CD4-positive, alpha-beta T cell (primary cell): ENCODE measurements around the gene AP4E1. TPM values are rescaled to one million over a fixed set of nuclear protein-coding genes. Genes with fewer than 3 reads are reported as not detected.

ENCODE experiments used
- ATAC-seq: fragments of 200-7000 bp; cut with Tn5 transposase; one replicate; pipeline ENCODE4 v1.10.0; 2022; ENCODE audit warnings: mild to moderate bottlenecking; ENCODE audit not compliant: poor library complexity
- CTCF ChIA-PET: fragments of 350-600 bp; sonication (Branson Sonifier 250); formaldehyde crosslinking; loops from one replicate; lab custom pipeline; 2021; ENCODE audit warnings: antibody characterized with exemption, inconsistent platforms; lab: Charles Lee
- POLR2A ChIA-PET: fragments of 350-600 bp; sonication (Branson Sonifier 250); formaldehyde crosslinking; loops from one replicate; lab custom pipeline; 2021; ENCODE audit warnings: antibody characterized with exemption, inconsistent platforms; lab: Charles Lee
- DNase-seq, 14 experiments: peaks; one replicate each; pipeline ENCODE4 v3.0.0-alpha.2; 2013 to 2020; ENCODE audit warnings: mixed read lengths in 2 of 14
- H3K27ac ChIP-seq, 2 donors: one replicate each; pipeline versions ENCODE4 v1.5.1 to v1.7.0; 2013; ENCODE audit warnings: low read length in 2 of 2, low read depth in 1 of 2, mild to moderate bottlenecking in 1 of 2
- H3K27me3 ChIP-seq, 2 experiments: 1 replicate in 1 of 2; 2 replicates in 1 of 2; pipeline versions ENCODE4 v1.6.1 to v1.7.0; 2013; ENCODE audit warnings: low read length in 2 of 2, control low read depth in 1 of 2, mild to moderate bottlenecking in 1 of 2, moderate library complexity in 1 of 2; ENCODE audit not compliant: insufficient read depth in 2 of 2, control insufficient read depth in 1 of 2
- H3K36me3 ChIP-seq: one replicate; pipeline ENCODE4 v1.6.1; 2013; ENCODE audit warnings: low read length, control low read depth; ENCODE audit not compliant: insufficient read depth
- H3K4me1 ChIP-seq: one replicate; pipeline ENCODE4 v1.6.1; 2013; ENCODE audit warnings: low read length, control low read depth; ENCODE audit not compliant: insufficient read depth
- H3K4me3 ChIP-seq: one replicate; pipeline ENCODE4 v1.5.1; 2013; ENCODE audit warnings: mild to moderate bottlenecking, low read length, moderate library complexity
- H3K9me3 ChIP-seq, 2 experiments: 1 replicate in 1 of 2; 2 replicates in 1 of 2; pipeline versions ENCODE4 v1.6.1 to v1.7.0; 2013; ENCODE audit warnings: low read length in 2 of 2, mild to moderate bottlenecking in 2 of 2, control low read depth in 1 of 2, moderate library complexity in 1 of 2; ENCODE audit not compliant: control insufficient read depth in 1 of 2, insufficient read depth in 1 of 2
- H3K27ac Mint-ChIP-seq: one replicate; pipeline ENCODE4 v1.8.0; 2020; ENCODE audit warnings: mixed read lengths
- H3K27me3 Mint-ChIP-seq: one replicate; pipeline ENCODE4 v1.8.0; 2021; ENCODE audit warnings: mixed read lengths
- H3K36me3 Mint-ChIP-seq: one replicate; pipeline ENCODE4 v1.8.0; 2021; ENCODE audit warnings: low read depth, mixed read lengths
- H3K4me1 Mint-ChIP-seq: one replicate; pipeline ENCODE4 v1.8.0; 2021; ENCODE audit warnings: low read depth, mixed read lengths
- H3K4me3 Mint-ChIP-seq: one replicate; pipeline ENCODE4 v1.8.0; 2020; ENCODE audit warnings: mild to moderate bottlenecking, mixed read lengths
- H3K9me3 Mint-ChIP-seq: one replicate; pipeline ENCODE4 v1.8.0; 2020; ENCODE audit warnings: mixed read lengths
- intact Hi-C, 2 experiments: fragments of 100-400 bp; cut with DNase I in 1 of 2; cut with micrococcal nuclease in 1 of 2; formaldehyde crosslinking; loops; one replicate each; pipeline versions ENCODE4 v1.15.1 to v1.9.0; 2023 to 2025; cut with DNase I, micrococcal nuclease
- total RNA-seq, 174 experiments: library from RNA in 2 of 174; stranded (reverse) in 2 of 174; gene quantifications; one replicate each; pipeline ENCODE4 v1.2.3 and lab custom pipeline; 2021 to 2026
- TF ChIP-seq, protein P1 (sequence below): fragments of 200-600 bp; IDR thresholded peaks from one replicate; pipeline ENCODE4 v1.8.0; 2022; ENCODE audit warnings: antibody characterized with exemption, mild to moderate bottlenecking

Gene AP4E1
- total RNA-seq, 2 experiments from 2014 or later, result 6.3 to 6.6 TPM

DNA sequence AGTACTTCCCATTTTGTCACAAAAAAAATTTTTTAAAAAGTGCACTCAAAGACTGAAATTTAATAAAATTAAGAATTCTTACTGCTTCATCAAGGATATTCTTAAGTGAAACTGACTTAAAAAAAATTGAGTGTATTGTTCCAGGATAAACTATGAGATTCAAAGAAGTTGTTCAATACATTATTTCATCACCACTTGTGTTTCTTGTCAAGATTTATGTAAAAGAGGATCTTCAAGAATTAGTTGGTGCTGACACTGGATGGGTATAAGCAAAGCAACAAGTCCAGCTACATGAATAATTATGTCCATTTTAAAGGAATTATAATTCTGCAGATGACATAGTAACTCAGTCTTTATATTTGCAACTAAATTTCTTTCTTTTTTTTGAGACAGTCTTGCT, 4.3 kb upstream of the AP4E1 start:
- Histone ChIP-seq H3K4me3 (no peak overlapping the region), H3K4me1 (peaks cover 5% of the 10 kb centered on the region), H3K9me3 (no peaks in the 10 kb centered on the region), H3K36me3 (no peaks in the 10 kb centered on the region), H3K27me3 (no peaks in the 10 kb centered on the region), H3K27ac (no peak overlapping the region)
- ATAC-seq (no peak), DNase-seq (no peak)
- no peaks in the 10 kb centered on the region for H3K27me3 Mint-ChIP-seq
- peaks cover 9% of the 10 kb centered on the region for H3K4me1 Mint-ChIP-seq
- H3K4me3 Mint-ChIP-seq, result no peak overlapping the region
- ChIA-PET CTCF (interaction anchor here (1.4 to 2.1 kb wide), 2 partner anchors 18 to 27 kb away, joined by 3 to 12 read pairs; no protein-coding TSS in a partner anchor), POLR2A (no interaction called here)
- TF ChIP-seq, protein P1, sequence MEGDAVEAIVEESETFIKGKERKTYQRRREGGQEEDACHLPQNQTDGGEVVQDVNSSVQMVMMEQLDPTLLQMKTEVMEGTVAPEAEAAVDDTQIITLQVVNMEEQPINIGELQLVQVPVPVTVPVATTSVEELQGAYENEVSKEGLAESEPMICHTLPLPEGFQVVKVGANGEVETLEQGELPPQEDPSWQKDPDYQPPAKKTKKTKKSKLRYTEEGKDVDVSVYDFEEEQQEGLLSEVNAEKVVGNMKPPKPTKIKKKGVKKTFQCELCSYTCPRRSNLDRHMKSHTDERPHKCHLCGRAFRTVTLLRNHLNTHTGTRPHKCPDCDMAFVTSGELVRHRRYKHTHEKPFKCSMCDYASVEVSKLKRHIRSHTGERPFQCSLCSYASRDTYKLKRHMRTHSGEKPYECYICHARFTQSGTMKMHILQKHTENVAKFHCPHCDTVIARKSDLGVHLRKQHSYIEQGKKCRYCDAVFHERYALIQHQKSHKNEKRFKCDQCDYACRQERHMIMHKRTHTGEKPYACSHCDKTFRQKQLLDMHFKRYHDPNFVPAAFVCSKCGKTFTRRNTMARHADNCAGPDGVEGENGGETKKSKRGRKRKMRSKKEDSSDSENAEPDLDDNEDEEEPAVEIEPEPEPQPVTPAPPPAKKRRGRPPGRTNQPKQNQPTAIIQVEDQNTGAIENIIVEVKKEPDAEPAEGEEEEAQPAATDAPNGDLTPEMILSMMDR, result no peak
- no peak overlapping the region for H3K27ac Mint-ChIP-seq
- intact Hi-C loops, result loop anchor here in 1 of 2 experiments (2.0 to 10.0 kb wide), 2 partner anchors 1279 to 1745 kb away; partner anchors contain the start of genes DTWD1 and FAM227B
- H3K9me3 Mint-ChIP-seq, result no peaks in the 10 kb centered on the region
- peaks cover 24% of the 10 kb centered on the region for H3K36me3 Mint-ChIP-seq

DNA sequence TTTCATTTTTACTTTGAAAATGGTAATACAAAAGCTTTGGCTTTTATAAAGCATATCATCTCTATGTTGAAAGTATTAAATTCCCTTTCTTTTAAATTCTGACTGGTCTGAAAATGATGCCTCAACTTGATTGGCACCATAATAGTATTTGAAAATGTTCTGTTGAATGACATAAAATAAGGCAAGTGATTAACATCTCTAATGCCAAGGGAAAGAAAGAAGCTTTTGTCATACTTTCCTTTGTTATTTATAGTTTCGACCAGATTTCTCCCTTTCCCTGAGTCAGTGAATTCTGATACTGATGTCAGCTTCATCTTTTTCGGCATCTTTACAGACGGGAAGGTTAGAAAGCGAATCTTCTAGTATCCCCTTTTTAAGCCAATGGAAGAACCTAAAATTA, 3.4 kb upstream of the AP4E1 start:
- Histone ChIP-seq H3K4me1 (peaks cover 13% of the 10 kb centered on the region), H3K27ac (no peak overlapping the region), H3K27me3 (no peaks in the 10 kb centered on the region), H3K9me3 (no peaks in the 10 kb centered on the region), H3K4me3 (no peak overlapping the region), H3K36me3 (no peaks in the 10 kb centered on the region)
- ChIA-PET POLR2A (interaction anchor here (1.1 kb wide), 1 partner anchor 550 kb away, joined by 4 read pairs; no protein-coding TSS in a partner anchor), CTCF (interaction anchor here (1.4 to 2.1 kb wide), 2 partner anchors 19 to 28 kb away, joined by 3 to 12 read pairs; no protein-coding TSS in a partner anchor)
- Mint-ChIP-seq H3K4me3 (no peak overlapping the region), H3K27me3 (no peaks in the 10 kb centered on the region), H3K36me3 (peaks cover 25% of the 10 kb centered on the region), H3K9me3 (no peaks in the 10 kb centered on the region), H3K27ac (no peak overlapping the region), H3K4me1 (peaks cover 11% of the 10 kb centered on the region)
- ATAC-seq (no peak), DNase-seq (no peak)
- intact Hi-C loops, result loop anchor here (2.0 to 10.0 kb wide), 5 partner anchors 138 to 1746 kb away; partner anchors contain the start of genes SPPL2A (in 2 of the 2), DTWD1 (in 1 of the 2) and FAM227B (in 1 of the 2)
- TF ChIP-seq, protein P1, result no peak

DNA sequence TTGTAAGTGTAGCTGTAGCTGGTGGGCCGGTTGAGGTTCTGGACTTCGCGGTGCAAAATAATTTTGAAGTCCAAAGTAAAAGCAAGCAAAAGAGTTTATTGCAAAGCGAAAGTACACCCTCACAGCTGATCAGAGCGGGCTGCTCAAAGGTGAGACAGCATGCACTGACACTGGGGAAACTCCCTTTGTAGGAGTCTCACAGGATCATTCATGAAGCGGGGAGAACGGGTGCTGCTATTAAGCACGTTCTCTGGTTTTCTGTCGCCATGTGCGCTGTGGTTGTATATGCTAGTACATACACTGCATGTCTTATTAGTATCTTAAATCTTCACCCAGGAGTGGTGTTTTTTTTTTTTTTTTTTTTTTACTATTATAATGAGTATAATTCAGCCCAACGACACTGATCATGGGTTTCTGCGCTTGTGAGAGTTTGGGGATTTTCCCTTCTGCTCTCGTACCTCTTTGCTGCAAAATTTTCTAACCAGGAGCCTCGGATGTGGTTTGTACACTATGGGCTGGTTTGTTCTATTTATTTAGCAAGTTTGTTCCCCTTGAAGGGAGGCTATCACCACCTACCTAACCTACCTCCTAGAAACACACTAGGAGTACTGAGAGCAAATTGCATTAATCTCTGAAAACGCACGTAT, 1.4 kb upstream of the AP4E1 start:
- peak overlapping the region; percentile 91 to 100 for H3K27ac ChIP-seq
- DNase-seq, result peak; percentile 41 to 94 (median 64)
- peaks cover 19% of the 10 kb centered on the region for H3K4me1 ChIP-seq
- TF ChIP-seq, protein P1, result no peak
- peak overlapping the region; percentile 80 for H3K4me3 ChIP-seq
- no peaks in the 10 kb centered on the region for H3K9me3 ChIP-seq
- H3K36me3 Mint-ChIP-seq, result peaks cover 39% of the 10 kb centered on the region
- H3K4me3 Mint-ChIP-seq, result peak overlapping the region; percentile 94
- H3K36me3 ChIP-seq, result peaks cover 5% of the 10 kb centered on the region
- no peaks in the 10 kb centered on the region for H3K9me3 Mint-ChIP-seq
- H3K27me3 Mint-ChIP-seq, result no peaks in the 10 kb centered on the region
- intact Hi-C loops, result loop anchor here (1.0 to 10.0 kb wide), 6 partner anchors 21 to 1282 kb away; partner anchors contain the start of genes SPPL2A (in 2 of the 2), DTWD1 (in 1 of the 2), FAM227B (in 1 of the 2) and GABPB1 (in 1 of the 2)
- peak; percentile 74 for ATAC-seq
- POLR2A ChIA-PET, result interaction anchor here (0.7 to 1.6 kb wide), 11 partner anchors 21 to 1286 kb away, joined by 3 to 15 read pairs (median 3); partner anchors contain the start of genes DTWD1, FAM227B, GABPB1 and TRPM7
- CTCF ChIA-PET, result interaction anchor here (1.1 to 2.1 kb wide), 4 partner anchors 21 to 155 kb away, joined by 3 to 13 read pairs (median 5); no protein-coding TSS in a partner anchor
- H3K27me3 ChIP-seq, result no peaks in the 10 kb centered on the region
- peaks cover 23% of the 10 kb centered on the region for H3K4me1 Mint-ChIP-seq
- H3K27ac Mint-ChIP-seq, result peak overlapping the region; percentile 98
